Activated gamma-delta T cell treated with anti-CD3 and anti-CD28 coated beads, Interleukin-2, amount 50 U/mL, for 16 hours (primary cell): ENCODE results near the gene TAF11L13.

Source experiments
- DNase-seq: peaks from one replicate; pipeline ENCODE4 v3.0.0-alpha.2; 2020; ENCODE audit warnings: low read depth

The TAF11L13 gene

DNA sequence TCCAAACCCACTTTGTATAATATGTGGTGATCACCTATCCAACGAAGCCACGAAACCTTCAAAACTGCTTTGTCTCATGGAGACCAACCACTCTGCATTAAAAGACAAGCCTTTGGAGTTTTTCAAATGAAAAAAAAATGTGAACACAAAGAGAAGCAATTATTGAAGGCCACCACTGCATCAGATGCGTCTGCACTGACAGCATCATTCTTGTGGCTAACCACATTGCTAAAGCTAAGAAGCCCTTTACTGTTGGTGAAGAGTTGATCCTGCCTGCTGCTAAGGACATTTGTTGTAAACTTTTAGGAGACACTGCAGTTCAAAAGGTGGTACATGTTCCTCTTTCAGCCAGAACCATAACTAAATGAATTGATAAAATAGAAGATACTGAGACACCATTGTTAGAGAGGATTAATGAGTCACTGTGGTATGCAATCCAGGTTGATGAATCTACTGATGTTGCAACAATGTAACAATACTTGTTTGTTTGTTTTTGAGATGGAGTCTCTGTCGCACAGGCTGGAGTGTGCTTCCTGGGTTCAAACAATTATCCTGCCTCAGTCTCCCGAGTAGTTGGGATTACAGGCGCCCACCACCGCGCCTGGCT lies 47.8 kb downstream of the TAF11L13 start:
- DNase-seq: no peak

GRCh38 chr5:17680737-17681136 lies 48.8 kb downstream of the TAF11L13 start:
- DNase-seq: no peak
